GM19467 (cell line): ENCODE measurements around the gene FKBP8.
"Not testable (repeated sequence)": the region's sequence is repeated elsewhere in the genome, so short reads cannot be mapped to it uniquely, and the experiment has no call there.

Experiments
- ATAC-seq: cut with Tn5 transposase; IDR thresholded peaks from one replicate; pipeline ENCODE4 v1.9.1; 2021; ENCODE audit warnings: mild to moderate bottlenecking, moderate library complexity; ENCODE audit not compliant: unreplicated experiment

FKBP8 gene

GRCh38 chr19:18559685-18560084, 16.3 kb upstream of the FKBP8 start:
- no peak for ATAC-seq

- no peak for ATAC-seq
These were observed 15.2 kb upstream of the FKBP8 start for GRCh38 chr19:18558604-18559003.

- no peak for ATAC-seq
These were observed 14.8 kb upstream of the FKBP8 start for GRCh38 chr19:18558202-18558555.

- peak; percentile 88 for ATAC-seq
These were observed 14.2 kb upstream of the FKBP8 start, which contains the start of gene KXD1 for GRCh38 chr19:18557411-18558201. Gene KXD1, plus strand, starts transcription at chr19:18557870. Its CDS starts 4,187 bp downstream, at chr19:18562057.

GRCh38 chr19:18551631-18552030, 8.3 kb upstream of the FKBP8 start:
- ATAC-seq, result no peak

- ATAC-seq, result no peak
These were observed 572 bp upstream of the FKBP8 start for GRCh38 chr19:18543814-18544475.

- ATAC-seq, result no peak
These were observed 1.1 kb downstream of the FKBP8 start for GRCh38 chr19:18541992-18542940.

GRCh38 chr19:18541258-18541991, 1.9 kb downstream of the FKBP8 start:
- ATAC-seq, result no peak

GRCh38 chr19:18540200-18540599, 3.2 kb downstream of the FKBP8 start:
- not testable (repeated sequence) for ATAC-seq

GRCh38 chr19:18539372-18539771, 4.0 kb downstream of the FKBP8 start:
- ATAC-seq, result no peak

- ATAC-seq, result no peak
These were observed 5.3 kb downstream of the FKBP8 start for GRCh38 chr19:18538115-18538514.

GRCh38 chr19:18537431-18537830, 5.9 kb downstream of the FKBP8 start:
- ATAC-seq, result no peak

- ATAC-seq, result no peak
These were observed 6.9 kb downstream of the FKBP8 start for GRCh38 chr19:18536475-18536874.

GRCh38 chr19:18533058-18533457, 10.3 kb downstream of the FKBP8 start:
- no peak for ATAC-seq

GRCh38 chr19:18532168-18532890, 11.0 kb downstream of the FKBP8 start:
- ATAC-seq, result no peak

GRCh38 chr19:18531485-18531884, 11.9 kb downstream of the FKBP8 start:
- no peak for ATAC-seq

GRCh38 chr19:18529782-18530181, 13.6 kb downstream of the FKBP8 start:
- no peak for ATAC-seq

GRCh38 chr19:18526316-18526715, 17.1 kb downstream of the FKBP8 start:
- ATAC-seq, result no peak

- no peak for ATAC-seq
These were observed 19.5 kb downstream of the FKBP8 start for GRCh38 chr19:18523841-18524240.

- not testable (repeated sequence) for ATAC-seq
These were observed 20.4 kb downstream of the FKBP8 start for GRCh38 chr19:18522862-18523440.
